Measurements from ENCODE around the gene UNC5A. TPM values are rescaled to one million over a fixed set of nuclear protein-coding genes. Genes with fewer than 3 reads are reported as not detected.
"Not testable (repeated sequence)": the region's sequence is repeated elsewhere in the genome, so short reads cannot be mapped to it uniquely, and the experiment has no call there.

Gene UNC5A
- total RNA-seq, 1 donor from 2014 or later = 0.29 TPM

DNA sequence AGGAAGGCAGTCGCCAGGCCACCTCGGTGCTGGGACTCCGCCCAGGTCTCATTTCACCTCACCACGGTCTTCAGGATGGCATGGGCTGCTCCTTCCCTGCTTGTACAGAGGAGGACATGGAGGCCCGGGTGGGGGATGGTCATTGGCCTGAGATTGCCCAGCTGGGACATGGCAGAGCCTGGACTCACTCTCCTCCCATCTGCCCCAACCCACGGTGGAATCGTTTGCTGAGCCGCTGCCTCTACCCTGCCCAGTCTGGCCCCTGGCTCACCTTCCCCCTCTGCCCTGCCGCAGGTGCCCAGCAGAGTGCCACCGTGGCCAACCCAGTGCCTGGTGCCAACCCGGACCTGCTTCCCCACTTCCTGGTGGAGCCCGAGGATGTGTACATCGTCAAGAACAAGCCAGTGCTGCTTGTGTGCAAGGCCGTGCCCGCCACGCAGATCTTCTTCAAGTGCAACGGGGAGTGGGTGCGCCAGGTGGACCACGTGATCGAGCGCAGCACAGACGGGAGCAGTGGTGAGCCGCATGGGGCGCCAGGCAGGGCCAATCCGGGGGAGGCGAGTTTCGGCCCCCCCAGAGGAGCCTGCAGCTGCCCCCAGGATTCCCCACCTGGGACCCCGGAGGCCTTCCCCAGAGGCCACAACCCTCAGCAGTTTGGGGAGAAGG lies 52.1 kb downstream of the UNC5A start:
- no peak for DNase-seq (ENCODE audit: low spot score)

DNA sequence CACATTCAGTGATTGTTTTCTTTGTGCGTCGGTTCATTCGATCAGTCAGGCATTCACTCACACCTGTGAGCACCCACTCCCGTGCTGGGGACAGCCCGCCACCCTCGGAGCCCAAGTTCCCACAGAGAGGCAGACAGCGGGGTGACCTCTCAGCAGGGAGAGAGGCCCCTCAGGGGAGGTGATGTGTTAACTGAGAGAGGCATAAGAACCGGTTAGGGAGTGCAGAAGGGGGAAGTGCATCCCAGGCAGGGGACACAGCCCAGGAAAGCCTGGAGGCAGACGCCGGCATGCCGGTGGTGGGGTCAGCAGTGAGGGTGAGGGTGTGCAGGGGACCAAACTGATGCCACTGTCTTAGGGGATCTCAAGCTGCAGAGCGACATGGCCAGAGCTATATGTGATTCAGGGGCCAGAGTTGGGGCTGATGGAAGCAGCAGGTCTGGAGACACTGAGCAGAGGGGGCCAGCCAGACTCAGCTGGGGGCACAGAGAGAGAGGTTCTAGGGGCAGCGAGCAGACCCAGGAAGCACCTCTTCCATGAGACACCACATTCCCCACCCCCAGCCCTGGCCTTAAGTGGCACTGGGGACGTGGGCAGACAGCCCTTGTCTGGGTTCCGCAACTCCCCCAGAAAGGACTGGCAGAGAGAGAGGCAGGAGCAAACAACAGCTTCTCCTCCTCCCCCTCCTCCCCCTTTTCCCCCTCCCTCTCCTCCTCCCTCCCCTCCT lies 52.8 kb downstream of the UNC5A start:
- DNase-seq (ENCODE audit: low spot score) = no peak

DNA sequence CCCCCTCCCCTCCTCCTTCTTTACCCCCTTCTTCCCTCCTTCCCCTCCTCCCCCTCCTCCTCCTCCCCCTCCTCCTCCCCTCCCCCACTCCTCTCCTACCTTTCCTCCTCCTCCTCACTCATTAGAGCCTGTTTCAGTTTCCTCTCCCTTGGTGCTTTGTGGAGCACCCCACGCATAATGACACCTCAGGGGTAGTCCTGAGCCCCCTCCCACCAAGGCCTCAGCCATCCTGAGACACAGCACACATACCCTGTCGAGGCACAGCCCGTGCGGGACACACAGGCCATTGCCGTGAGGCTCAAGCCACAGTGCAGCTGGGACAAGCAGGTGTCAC lies 53.4 kb downstream of the UNC5A start:
- DNase-seq (ENCODE audit: low spot score) = no peak

DNA sequence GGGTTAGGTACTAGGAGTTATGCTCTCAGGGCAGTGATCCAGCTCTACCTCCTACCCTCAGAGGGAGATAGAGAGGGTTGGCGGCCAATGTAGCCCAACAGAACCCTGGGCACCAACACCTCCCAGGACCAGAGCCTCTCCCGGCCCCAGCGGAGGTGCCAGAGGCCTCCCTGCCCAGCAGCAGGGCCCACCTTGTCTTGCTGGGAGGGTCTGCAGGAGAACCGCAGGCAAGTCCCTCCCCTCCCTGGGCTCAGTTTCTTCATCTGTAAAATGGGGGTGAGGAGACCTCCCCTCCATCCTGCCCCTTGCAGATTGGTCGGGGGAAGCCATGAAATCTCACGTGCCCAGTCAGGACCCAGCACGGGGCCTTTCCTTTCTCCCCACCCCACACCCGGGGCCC lies 54.4 kb downstream of the UNC5A start:
- no peak for DNase-seq (ENCODE audit: low spot score)

DNA sequence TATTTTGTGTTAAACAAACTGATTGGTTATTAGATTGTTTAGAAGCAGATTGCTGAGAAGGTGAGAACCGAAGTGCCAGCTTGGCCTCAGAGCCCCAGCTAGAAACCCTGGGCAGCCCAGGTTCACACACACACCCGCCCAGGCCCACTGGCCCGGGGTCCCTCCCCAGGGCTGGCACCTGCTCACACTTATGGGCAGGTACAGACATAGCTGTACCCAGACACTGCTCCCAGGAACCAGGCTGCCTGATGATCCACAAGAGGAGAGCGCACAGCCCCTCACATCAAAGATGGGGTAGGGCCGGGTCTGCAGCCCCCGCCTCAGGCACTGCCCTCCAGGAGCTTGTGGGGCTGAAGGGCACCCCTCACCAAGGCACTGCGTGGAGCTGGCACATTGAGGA lies 55.6 kb downstream of the UNC5A start:
- no peak for DNase-seq (ENCODE audit: low spot score)

DNA sequence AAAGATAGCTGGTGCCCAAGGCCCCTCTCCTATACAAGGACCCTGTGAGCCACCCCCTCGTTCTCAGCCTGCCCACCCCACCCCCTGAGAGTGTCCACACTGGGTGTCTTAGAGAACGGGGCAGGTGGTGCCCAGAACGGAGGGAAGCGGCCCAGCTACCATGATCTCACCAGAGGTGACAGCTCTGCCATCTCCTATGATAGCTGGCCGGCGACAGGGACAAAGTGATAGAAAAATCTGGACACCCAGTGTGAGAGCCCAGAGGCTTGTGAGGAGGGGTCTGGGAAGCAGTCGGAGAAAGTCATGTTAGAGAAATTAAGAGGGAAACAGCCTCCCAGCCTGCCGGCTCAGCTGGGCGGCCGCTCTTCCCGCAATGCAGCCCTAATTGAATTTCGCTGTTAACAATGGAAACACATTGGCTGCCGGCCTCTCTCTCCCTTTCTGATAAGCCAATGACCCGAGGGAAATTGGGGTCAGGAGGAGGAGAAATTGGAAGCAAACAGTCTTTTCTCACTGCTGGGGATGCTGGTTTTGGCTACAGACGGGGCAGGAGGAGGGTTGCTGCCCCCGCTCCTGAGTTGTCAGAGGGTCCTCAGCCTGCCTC lies 56.5 kb downstream of the UNC5A start:
- no peak for DNase-seq (ENCODE audit: low spot score)

DNA sequence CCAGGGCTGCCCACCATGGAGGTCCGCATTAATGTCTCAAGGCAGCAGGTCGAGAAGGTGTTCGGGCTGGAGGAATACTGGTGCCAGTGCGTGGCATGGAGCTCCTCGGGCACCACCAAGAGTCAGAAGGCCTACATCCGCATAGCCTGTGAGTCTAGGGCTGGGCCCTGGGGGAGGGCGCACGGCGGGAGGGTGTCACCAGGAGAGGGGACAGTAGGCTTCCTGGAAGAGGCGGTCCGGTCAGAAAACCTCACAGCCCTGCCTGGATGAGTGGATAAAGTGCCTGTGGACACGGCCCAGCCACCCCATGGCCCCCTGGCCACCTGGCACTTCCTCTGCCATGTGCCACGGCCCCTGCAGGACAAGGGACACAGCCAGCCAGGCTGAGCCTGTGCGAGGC lies 57.8 kb downstream of the UNC5A start:
- DNase-seq (ENCODE audit: low spot score) = no peak

DNA sequence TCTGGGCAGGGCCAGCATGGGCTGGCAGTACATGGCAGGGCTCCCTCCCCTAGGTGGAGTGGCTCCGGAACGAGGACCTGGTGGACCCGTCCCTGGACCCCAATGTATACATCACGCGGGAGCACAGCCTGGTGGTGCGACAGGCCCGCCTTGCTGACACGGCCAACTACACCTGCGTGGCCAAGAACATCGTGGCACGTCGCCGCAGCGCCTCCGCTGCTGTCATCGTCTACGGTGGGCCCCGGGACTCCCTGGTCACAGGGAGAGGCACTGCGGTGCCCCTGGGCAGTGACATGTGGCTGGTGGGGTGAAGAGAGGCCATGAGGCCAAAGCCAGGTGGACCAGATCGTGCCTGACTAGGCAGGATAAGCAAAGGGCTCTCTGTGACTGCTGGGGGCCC lies 58.4 kb downstream of the UNC5A start:
- no peak for DNase-seq (ENCODE audit: low spot score)

DNA sequence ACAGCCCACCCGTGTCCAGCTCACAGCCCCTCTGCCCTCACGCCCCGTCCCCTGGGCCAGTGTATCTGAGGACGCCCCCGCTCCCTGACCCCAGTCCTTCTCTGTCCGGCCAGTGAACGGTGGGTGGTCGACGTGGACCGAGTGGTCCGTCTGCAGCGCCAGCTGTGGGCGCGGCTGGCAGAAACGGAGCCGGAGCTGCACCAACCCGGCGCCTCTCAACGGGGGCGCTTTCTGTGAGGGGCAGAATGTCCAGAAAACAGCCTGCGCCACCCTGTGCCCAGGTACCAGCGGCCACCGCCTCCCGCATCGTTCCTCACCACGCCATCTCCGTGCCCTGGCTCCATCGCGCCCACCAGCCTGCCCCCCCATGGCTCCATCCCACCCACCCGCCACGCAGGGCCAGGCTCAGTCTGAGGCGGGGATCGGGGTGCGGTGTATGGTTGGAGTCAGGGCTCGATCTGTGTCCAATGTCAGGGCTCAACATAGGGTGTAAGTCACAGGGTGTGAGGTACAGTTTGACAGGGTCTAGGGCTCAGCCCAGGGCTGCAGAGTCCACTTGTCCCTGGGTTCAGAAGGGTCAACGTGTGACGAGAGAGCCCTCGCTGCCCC lies 59.2 kb downstream of the UNC5A start:
- DNase-seq (ENCODE audit: low spot score) = no peak

DNA sequence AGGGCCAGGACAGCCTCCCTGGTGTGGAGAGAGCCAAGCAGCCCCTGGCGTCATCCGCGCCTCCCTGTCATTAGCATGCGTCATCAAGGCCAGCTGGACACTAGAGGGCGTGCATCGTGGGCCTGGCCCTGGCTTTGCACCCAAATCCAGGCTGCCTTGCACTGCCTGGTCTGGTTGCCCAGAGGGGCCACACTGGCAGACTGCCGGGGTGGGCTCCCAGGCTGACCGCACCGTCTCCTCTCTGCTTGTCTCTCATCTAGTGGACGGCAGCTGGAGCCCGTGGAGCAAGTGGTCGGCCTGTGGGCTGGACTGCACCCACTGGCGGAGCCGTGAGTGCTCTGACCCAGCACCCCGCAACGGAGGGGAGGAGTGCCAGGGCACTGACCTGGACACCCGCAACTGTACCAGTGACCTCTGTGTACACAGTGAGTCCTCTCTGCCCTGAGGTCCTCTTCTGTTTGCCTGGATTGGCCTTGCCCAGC lies 59.8 kb downstream of the UNC5A start:
- no peak for DNase-seq (ENCODE audit: low spot score)

DNA sequence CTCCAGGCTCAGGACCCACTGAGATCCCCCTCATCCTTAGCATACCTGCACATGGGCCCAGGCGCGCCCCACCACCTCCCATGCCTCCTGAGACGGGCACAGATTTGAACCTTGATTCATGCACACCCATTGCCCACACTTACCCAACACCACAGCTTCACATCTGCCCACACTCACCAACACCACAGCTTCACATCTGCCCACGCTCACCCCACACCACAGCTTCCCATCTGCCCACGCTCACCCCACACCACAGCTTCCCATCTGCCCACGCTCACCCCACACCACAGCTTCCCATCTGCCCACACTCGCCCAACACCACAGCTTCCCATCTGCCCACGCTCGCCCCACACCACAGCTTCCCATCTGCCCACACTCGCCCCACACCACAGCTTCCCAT lies 60.3 kb downstream of the UNC5A start:
- not testable (repeated sequence) for DNase-seq (ENCODE audit: low spot score)

DNA sequence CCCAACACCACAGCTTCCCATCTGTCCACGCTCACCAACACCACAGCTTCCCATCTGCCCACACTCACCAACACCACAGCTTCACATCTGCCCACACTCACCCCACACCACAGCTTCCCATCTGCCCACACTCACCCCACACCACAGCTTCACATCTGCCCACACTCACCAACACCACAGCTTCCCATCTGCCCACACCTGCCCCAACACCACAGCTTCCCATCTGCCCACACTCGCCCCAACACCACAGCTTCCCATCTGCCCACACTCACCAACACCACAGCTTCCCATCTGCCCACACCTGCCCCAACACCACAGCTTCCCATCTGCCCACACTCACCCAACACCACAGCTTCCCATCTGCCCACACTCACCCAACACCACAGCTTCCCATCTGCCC lies 62.2 kb downstream of the UNC5A start:
- not testable (repeated sequence) for DNase-seq (ENCODE audit: low spot score)

DNA sequence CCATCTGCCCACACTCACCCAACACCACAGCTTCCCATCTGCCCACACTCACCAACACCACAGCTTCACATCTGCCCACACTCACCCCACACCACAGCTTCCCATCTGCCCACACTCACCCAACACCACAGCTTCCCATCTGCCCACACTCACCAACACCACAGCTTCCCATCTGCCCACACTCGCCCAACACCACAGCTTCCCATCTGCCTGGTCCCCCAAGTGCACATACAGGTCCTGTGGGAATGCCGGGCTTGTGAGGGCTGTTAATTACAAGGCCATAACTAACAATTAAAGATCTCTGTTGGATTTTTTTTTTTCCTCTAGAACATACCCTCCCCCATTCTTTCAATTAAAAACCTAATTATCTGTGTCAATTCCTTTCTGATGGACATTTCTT lies 62.7 kb downstream of the UNC5A start:
- not testable (repeated sequence) for DNase-seq (ENCODE audit: low spot score)

DNA sequence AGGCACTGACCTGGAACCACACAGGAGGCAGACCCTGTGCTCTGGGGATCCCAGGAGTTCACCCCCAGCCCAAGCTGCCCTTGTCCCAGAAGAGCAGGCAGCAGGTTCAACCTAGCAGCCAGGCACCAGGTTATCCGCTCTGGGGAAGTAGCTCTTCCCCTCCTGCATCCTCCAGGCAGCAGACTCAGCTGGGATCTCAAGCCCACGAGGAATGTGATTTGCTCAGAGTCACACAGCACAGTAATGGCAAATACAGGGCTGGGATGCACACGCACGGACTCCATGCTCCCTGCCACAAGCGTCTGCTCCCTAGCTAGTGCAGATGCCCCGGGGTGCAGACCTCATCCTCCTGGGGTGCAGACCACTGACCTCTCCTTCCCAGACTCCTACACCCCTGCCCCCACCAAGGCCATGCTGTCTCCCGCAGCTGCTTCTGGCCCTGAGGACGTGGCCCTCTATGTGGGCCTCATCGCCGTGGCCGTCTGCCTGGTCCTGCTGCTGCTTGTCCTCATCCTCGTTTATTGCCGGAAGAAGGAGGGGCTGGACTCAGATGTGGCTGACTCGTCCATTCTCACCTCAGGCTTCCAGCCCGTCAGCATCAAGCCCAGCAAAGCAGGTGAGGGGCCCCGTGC lies 63.3 kb downstream of the UNC5A start:
- no peak for DNase-seq (ENCODE audit: low spot score)

DNA sequence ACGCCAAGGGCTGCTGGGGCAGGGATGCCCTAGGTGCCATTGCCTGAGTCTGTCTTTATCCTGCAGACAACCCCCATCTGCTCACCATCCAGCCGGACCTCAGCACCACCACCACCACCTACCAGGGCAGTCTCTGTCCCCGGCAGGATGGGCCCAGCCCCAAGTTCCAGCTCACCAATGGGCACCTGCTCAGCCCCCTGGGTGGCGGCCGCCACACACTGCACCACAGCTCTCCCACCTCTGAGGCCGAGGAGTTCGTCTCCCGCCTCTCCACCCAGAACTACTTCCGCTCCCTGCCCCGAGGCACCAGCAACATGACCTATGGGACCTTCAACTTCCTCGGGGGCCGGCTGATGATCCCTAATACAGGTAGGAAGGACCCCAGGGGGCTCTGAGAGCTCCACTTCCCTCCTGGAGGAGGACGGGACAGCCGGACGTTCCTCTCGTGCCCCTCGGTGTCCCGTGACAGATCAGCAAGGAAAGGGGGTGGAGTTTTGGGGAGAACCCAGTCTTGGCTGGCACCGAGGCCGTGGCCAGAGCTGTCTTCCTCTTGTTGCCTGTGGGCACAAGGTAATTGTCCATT lies 63.9 kb downstream of the UNC5A start:
- DNase-seq (ENCODE audit: low spot score) = no peak

DNA sequence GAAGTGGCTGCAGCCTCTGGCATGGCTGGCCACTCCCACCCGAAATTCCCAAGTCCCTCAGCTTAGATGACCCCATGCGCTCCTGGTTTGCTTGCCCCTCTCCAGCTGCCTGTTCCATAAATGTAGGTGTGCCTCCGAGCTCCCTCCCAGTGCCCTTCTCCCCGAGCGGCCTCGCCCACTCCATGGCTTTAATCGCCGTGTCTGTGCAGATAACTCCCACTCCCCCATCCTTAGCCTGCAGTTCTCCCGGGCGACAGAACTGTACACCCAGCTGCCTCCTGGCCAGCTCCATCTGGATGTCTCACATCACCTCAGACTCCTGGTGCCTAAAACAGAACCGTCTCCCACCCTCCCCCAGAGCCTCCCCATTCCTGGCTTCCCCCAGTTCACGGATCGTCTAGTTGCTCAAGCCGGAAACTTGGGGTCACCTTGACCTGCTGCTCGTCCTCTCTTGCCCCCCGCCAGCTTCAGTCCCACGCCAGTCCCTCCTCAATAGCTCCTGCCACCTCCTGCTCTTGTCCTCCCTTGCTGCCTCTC lies 64.7 kb downstream of the UNC5A start:
- DNase-seq (ENCODE audit: low spot score) = no peak

DNA sequence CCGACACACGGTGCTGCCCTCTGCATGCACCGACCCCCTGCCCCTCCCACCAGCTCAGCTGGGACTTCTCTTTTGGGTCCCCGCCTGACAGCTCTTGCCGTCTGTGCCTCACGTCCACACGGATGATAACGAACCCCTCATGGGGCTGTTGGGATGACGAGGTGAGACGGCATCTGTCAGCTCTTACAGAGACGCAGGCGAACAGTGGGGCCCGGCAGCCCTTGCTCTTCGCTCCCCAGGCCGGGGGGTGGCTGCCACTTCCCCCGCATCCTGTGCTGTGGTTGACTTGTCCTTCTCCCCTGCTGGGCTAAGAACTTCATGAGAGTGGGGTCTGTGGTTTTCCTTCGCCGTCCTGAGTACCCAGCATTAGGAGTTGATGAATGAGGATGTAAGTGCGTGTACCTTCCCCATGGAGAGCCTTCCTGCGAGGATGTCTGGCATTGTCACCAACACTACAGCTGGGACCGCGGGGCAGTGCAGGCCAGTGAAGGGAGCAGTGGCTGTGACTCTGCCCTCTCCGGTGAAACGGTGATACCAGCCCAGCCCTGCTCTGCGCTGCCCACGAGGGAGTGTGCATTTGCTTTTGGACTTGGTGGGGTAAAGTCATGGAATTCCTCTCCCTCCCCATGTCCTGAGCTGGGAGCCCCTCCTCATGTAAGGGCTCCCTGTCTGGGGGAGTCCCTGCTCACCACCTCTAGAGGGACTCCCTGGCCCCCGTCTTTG lies 65.6 kb downstream of the UNC5A start:
- no peak for DNase-seq (ENCODE audit: low spot score)

DNA sequence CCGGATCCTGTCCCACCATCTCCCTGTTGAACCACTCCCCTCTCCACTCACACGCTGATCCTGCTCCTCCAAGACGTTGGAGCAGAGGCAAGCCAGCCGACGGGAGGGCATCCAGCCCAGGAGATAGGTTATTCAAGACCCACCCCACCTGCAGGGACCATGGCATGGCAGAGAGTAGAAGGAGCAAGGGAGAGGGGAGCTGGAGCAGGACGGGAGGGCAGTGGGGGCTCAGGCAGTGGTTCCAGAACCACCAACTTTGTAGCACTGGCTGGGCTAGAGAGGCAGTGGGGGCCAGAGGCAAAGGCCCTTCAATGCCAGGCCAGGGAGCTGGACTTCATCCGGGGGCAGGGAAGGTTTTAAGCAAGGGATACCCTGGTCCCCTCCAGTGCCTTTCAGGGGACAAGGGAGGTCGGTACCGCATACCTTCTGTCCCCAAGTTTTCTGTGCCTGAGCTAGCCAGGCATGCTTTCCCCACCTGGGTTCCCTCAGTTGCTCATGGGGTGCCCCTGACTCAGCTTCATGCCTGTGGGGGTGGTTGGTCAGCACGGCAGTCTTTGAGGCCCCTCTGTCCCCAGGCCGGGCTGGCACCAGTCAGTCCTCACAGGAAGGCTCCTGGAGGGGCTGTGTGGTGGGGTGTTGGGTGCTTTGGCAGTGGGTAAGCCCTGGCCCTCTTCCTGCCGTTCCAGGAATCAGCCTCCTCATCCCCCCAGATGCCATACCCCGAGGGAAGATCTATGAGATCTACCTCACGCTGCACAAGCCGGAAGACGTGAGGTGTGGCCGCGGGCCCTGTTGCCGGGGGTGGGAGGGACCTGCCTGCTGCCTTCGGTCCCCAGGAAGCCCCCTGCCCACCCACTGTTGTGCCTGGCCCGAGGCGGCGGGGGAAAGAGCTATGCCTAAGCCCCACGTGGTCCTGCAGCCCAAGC lies 66.4 kb downstream of the UNC5A start:
- DNase-seq (ENCODE audit: low spot score) = no peak

DNA sequence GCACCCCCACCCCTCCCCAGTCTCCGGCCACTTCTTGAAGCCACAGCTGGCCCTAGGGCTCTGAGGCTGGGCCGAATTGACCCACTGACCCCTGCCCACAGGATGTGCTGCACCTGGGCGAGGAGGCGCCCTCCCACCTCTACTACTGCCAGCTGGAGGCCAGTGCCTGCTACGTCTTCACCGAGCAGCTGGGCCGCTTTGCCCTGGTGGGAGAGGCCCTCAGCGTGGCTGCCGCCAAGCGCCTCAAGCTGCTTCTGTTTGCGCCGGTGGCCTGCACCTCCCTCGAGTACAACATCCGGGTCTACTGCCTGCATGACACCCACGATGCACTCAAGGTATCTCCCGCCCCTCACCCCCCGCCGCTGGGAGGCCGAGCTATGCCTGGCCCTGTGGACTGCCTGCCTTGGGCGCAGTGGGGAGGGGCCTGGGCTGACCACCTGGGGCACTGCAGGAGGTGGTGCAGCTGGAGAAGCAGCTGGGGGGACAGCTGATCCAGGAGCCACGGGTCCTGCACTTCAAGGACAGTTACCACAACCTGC lies 67.5 kb downstream of the UNC5A start:
- DNase-seq (ENCODE audit: low spot score) = no peak

All from mesenteric fat pad (tissue), 1 donor.